HG03280 (cell line): ENCODE measurements around the gene ZC3H18.

Source experiments
- ATAC-seq: cut with Tn5 transposase; IDR thresholded peaks from one replicate; pipeline ENCODE4 v1.9.1; 2021; ENCODE audit warnings: mild to moderate bottlenecking, moderate library complexity; ENCODE audit not compliant: unreplicated experiment

Gene ZC3H18

GRCh38 chr16:88532434-88533241, 37.6 kb upstream of the ZC3H18 start:
- ATAC-seq, result no peak

- ATAC-seq, result no peak
These were observed 36.8 kb upstream of the ZC3H18 start for GRCh38 chr16:88533381-88533917.

- ATAC-seq, result peak; percentile 64
These were observed 36.1 kb upstream of the ZC3H18 start for GRCh38 chr16:88533932-88534637.

- ATAC-seq, result peak; percentile 17
These were observed 35.5 kb upstream of the ZC3H18 start for GRCh38 chr16:88534638-88535190.

- no peak for ATAC-seq
These were observed 34.9 kb upstream of the ZC3H18 start for GRCh38 chr16:88535191-88535856.

GRCh38 chr16:88535857-88536222, 34.4 kb upstream of the ZC3H18 start:
- ATAC-seq, result no peak

GRCh38 chr16:88536510-88536909, 33.7 kb upstream of the ZC3H18 start:
- no peak for ATAC-seq

GRCh38 chr16:88536971-88537751, 33.0 kb upstream of the ZC3H18 start:
- ATAC-seq, result no peak

GRCh38 chr16:88537859-88538258, 32.3 kb upstream of the ZC3H18 start:
- no peak for ATAC-seq

GRCh38 chr16:88538366-88539060, 31.7 kb upstream of the ZC3H18 start:
- ATAC-seq, result no peak

- ATAC-seq, result no peak
These were observed 30.9 kb upstream of the ZC3H18 start for GRCh38 chr16:88539261-88539651.

- ATAC-seq, result no peak
These were observed 30.4 kb upstream of the ZC3H18 start for GRCh38 chr16:88539652-88540345.

GRCh38 chr16:88540346-88540977, 29.7 kb upstream of the ZC3H18 start:
- ATAC-seq, result no peak

GRCh38 chr16:88541831-88542616, 28.2 kb upstream of the ZC3H18 start:
- no peak for ATAC-seq

GRCh38 chr16:88543230-88543813, 26.9 kb upstream of the ZC3H18 start:
- ATAC-seq, result no peak

- no peak for ATAC-seq
These were observed 24.4 kb upstream of the ZC3H18 start for GRCh38 chr16:88545781-88546180.

- ATAC-seq, result no peak
These were observed 21.9 kb upstream of the ZC3H18 start for GRCh38 chr16:88548131-88548874.
